ENCODE measurements around the gene FOXF2.

FOXF2 gene

DNA sequence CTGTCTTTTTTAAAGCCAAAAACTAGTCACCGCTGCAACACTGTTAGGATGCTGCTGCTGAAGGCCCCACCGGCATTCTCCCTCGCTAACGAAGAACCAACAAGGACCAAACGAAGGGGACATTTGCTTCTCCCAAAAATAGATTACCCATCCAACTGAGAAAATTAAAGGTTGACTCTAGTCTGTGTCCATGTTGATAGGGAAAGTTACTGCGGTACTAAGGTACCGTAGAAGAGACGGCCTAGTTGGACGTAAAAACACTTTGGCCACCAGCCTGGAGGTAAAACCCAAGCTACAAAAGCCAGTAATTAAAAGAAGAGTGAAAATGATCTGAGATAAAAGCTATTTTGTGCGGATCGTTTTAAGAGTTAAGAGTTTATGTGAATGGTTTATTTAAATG is 11.8 kb upstream of the FOXF2 start:
- no peak overlapping the region for H3K9ac ChIP-seq (ENCODE audit: low read length in 5 of 5)
- peaks cover 41 to 71% (median 59%) of the 10 kb centered on the region in 5 donors for H3K27me3 ChIP-seq (ENCODE audit: control insufficient read depth in 5 of 5, insufficient read depth in 4 of 5, low read length in 5 of 5)
- no peak overlapping the region for H3K27ac ChIP-seq (ENCODE audit: low read depth, low read length)
- peaks cover 0 to 32% (median 24%) of the 10 kb centered on the region in 5 donors for H3K4me1 ChIP-seq (ENCODE audit: control insufficient read depth in 5 of 5, insufficient read depth in 5 of 5, low read length in 5 of 5)
- H3K9me3 ChIP-seq (ENCODE audit: control insufficient read depth in 5 of 5, low read length in 5 of 5) = peaks cover 0 to 5% (median 0%) of the 10 kb centered on the region in 5 donors
- H3K36me3 ChIP-seq (ENCODE audit: control insufficient read depth in 5 of 5, insufficient read depth in 5 of 5, low read length in 5 of 5) = no peaks in the 10 kb centered on the region
- no peak overlapping the region for H3K4me3 ChIP-seq (ENCODE audit: low read depth in 1 of 5, low read length in 5 of 5)

GRCh38 chr6:1378065-1379016 is 11.0 kb upstream of the FOXF2 start:
- Histone ChIP-seq H3K4me3 (ENCODE audit: low read depth in 1 of 5, low read length in 5 of 5) (peak overlapping the region in 1 of 5 donors; percentile 22), H3K36me3 (ENCODE audit: control insufficient read depth in 5 of 5, insufficient read depth in 5 of 5, low read length in 5 of 5) (no peaks in the 10 kb centered on the region), H3K27ac (ENCODE audit: low read depth, low read length) (no peak overlapping the region), H3K9ac (ENCODE audit: low read length in 5 of 5) (no peak overlapping the region), H3K4me1 (ENCODE audit: control insufficient read depth in 5 of 5, insufficient read depth in 5 of 5, low read length in 5 of 5) (peaks cover 0 to 32% (median 24%) of the 10 kb centered on the region in 5 donors), H3K27me3 (ENCODE audit: control insufficient read depth in 5 of 5, insufficient read depth in 4 of 5, low read length in 5 of 5) (peaks cover 49 to 79% (median 67%) of the 10 kb centered on the region in 5 donors), H3K9me3 (ENCODE audit: control insufficient read depth in 5 of 5, low read length in 5 of 5) (no peaks in the 10 kb centered on the region)

DNA sequence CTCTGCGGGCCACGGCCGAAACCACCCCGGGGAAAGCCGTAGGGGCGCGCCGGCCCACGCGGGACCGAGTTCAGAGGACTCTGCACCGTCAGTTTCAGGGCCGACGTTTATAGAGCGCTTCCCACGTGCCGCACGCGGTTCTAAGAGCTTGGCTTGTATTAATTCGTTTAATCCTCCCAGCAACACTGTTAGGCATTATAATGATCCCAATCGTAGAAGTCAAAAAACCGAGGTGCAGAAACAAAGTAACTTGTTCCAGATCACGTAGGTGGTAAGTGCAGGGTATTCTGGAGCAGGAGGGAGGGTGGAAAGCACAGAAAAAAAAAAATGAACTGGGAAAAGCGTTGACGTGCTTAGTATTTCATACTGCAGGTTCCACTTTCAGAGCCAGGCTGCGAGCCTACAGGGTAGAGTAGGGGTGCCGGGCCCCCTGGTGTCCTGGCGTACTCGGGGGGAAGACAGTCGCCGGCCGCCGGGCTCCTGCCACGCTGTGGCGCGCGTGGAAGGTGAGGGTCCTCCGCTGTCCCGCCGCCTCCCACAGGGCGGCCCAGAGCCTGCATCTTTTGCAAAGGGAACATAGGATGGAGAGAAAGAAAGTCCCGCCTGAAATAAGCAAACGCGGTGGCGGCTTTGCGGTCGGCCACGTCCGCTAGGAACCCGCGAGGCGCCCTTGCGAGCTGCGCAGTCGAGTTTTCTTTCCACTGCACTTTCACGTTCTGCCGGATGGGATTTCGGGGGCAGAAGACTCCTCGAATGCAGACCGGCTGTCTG is 10.2 kb upstream of the FOXF2 start:
- Histone ChIP-seq H3K27ac (ENCODE audit: low read depth, low read length) (no peak overlapping the region), H3K4me3 (ENCODE audit: low read depth in 1 of 5, low read length in 5 of 5) (no peak overlapping the region), H3K36me3 (ENCODE audit: control insufficient read depth in 5 of 5, insufficient read depth in 5 of 5, low read length in 5 of 5) (no peaks in the 10 kb centered on the region), H3K9me3 (ENCODE audit: control insufficient read depth in 5 of 5, low read length in 5 of 5) (no peaks in the 10 kb centered on the region), H3K27me3 (ENCODE audit: control insufficient read depth in 5 of 5, insufficient read depth in 4 of 5, low read length in 5 of 5) (peaks cover 51 to 80% (median 67%) of the 10 kb centered on the region in 5 donors), H3K4me1 (ENCODE audit: control insufficient read depth in 5 of 5, insufficient read depth in 5 of 5, low read length in 5 of 5) (peaks cover 0 to 32% (median 24%) of the 10 kb centered on the region in 5 donors), H3K9ac (ENCODE audit: low read length in 5 of 5) (no peak overlapping the region)

- H3K27me3 ChIP-seq (ENCODE audit: control insufficient read depth in 5 of 5, insufficient read depth in 4 of 5, low read length in 5 of 5) = peaks cover 54 to 81% (median 69%) of the 10 kb centered on the region in 5 donors
- H3K27ac ChIP-seq (ENCODE audit: low read depth, low read length) = no peak overlapping the region
- H3K9ac ChIP-seq (ENCODE audit: low read length in 5 of 5) = no peak overlapping the region
- H3K9me3 ChIP-seq (ENCODE audit: control insufficient read depth in 5 of 5, low read length in 5 of 5) = no peaks in the 10 kb centered on the region
- no peaks in the 10 kb centered on the region for H3K36me3 ChIP-seq (ENCODE audit: control insufficient read depth in 5 of 5, insufficient read depth in 5 of 5, low read length in 5 of 5)
- no peak overlapping the region for H3K4me3 ChIP-seq (ENCODE audit: low read depth in 1 of 5, low read length in 5 of 5)
- H3K4me1 ChIP-seq (ENCODE audit: control insufficient read depth in 5 of 5, insufficient read depth in 5 of 5, low read length in 5 of 5) = peaks cover 0 to 32% (median 24%) of the 10 kb centered on the region in 5 donors
Observed at GRCh38 chr6:1379788-1380147, 9.6 kb upstream of the FOXF2 start.

DNA sequence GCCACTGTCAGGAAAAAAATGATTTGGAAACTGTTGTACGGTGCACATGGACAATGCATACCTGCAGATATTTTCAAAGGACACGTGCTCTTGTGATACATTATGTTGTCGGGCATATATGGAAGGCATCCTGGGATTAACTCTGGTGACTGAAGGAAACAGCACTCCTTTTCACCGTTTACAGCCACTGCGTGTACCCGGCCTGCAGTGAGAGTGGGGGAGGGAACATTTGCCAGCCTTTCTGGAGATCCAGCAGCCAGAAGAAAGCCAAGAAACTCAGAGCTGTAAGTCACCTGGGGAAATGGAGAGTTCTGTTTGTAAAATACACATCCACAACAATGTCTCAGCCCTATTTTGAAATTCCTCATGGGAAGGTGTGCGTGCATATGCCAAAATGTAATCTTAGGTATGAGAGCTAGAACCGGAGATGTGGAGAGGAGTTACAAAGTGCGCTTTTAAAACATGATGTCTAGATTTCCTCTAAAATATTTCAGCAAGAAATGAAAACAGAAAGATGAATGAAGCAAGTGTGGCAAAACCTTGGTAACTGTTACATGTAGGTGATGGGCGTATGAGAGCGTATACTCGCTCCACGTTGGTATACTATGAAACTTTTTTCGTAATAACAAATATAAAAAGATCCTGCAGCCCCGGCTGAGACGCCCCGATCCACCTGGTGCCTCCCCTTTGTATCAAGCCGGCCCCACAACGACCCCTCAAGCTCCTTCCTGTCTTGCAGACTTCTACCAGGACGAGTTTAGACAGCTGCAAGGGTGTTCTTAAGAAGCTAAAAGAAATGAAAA is 8.6 kb upstream of the FOXF2 start:
- Histone ChIP-seq H3K9ac (ENCODE audit: low read length in 5 of 5) (no peak overlapping the region), H3K4me3 (ENCODE audit: low read depth in 1 of 5, low read length in 5 of 5) (no peak overlapping the region), H3K36me3 (ENCODE audit: control insufficient read depth in 5 of 5, insufficient read depth in 5 of 5, low read length in 5 of 5) (no peaks in the 10 kb centered on the region), H3K27ac (ENCODE audit: low read depth, low read length) (no peak overlapping the region), H3K4me1 (ENCODE audit: control insufficient read depth in 5 of 5, insufficient read depth in 5 of 5, low read length in 5 of 5) (peaks cover 0 to 32% (median 24%) of the 10 kb centered on the region in 5 donors), H3K27me3 (ENCODE audit: control insufficient read depth in 5 of 5, insufficient read depth in 4 of 5, low read length in 5 of 5) (peaks cover 59 to 85% (median 74%) of the 10 kb centered on the region in 5 donors), H3K9me3 (ENCODE audit: control insufficient read depth in 5 of 5, low read length in 5 of 5) (no peaks in the 10 kb centered on the region)

DNA sequence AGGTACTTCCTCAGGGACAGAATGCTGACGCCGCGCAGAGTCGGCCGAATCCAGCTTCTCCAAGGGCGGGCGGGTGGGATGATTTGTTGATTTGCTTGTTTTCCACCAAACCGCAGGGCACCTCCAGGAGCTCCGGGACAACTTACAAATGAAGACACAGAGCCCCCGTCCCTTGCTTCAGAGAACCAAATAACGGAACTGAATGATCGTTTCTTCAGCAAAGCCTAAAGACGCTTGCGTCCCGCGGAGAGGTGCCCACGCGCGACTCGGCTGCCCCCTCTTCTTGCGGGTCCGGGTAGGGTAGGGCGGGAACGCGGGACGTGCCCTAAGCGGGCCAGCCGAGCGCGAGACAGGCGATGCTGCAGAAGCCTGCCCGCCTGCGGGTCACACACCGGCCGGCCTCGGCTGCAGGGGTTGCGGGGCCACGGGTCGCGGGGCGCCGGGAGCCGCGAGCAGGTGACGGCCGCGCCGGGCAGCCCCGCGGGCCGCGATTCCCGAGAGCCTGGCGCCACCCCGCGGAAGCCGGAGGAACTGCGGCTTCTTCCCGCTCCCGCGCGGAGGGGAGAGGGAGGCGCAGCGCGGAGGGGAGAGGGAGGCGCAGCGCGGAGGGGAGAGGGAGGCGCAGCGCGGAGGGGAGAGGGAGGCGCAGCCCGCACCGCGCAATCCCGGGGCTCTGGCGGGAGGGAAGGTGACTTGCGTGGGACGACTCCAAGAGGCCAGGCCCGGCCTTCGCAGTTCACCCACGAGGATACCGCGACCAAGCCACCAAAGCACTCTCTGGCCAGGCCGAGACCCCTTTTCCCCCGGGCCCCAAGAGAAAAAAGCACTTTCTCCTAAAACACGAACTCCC is 7.7 kb upstream of the FOXF2 start:
- Histone ChIP-seq H3K27me3 (ENCODE audit: control insufficient read depth in 5 of 5, insufficient read depth in 4 of 5, low read length in 5 of 5) (peaks cover 66 to 89% (median 73%) of the 10 kb centered on the region in 5 donors), H3K27ac (ENCODE audit: low read depth, low read length) (no peak overlapping the region), H3K9me3 (ENCODE audit: control insufficient read depth in 5 of 5, low read length in 5 of 5) (no peaks in the 10 kb centered on the region), H3K9ac (ENCODE audit: low read length in 5 of 5) (no peak overlapping the region), H3K4me3 (ENCODE audit: low read depth in 1 of 5, low read length in 5 of 5) (peak overlapping the region in 3 of 5 donors; percentile 11 to 59 (median 55)), H3K4me1 (ENCODE audit: control insufficient read depth in 5 of 5, insufficient read depth in 5 of 5, low read length in 5 of 5) (peaks cover 0 to 32% (median 24%) of the 10 kb centered on the region in 5 donors), H3K36me3 (ENCODE audit: control insufficient read depth in 5 of 5, insufficient read depth in 5 of 5, low read length in 5 of 5) (no peaks in the 10 kb centered on the region)

- no peak overlapping the region for H3K27ac ChIP-seq (ENCODE audit: low read depth, low read length)
- H3K4me1 ChIP-seq (ENCODE audit: control insufficient read depth in 5 of 5, insufficient read depth in 5 of 5, low read length in 5 of 5) = peaks cover 0 to 32% (median 24%) of the 10 kb centered on the region in 5 donors
- H3K9ac ChIP-seq (ENCODE audit: low read length in 5 of 5) = no peak overlapping the region
- no peaks in the 10 kb centered on the region for H3K9me3 ChIP-seq (ENCODE audit: control insufficient read depth in 5 of 5, low read length in 5 of 5)
- peak overlapping the region in 1 of 5 donors; percentile 59 for H3K4me3 ChIP-seq (ENCODE audit: low read depth in 1 of 5, low read length in 5 of 5)
- no peaks in the 10 kb centered on the region for H3K36me3 ChIP-seq (ENCODE audit: control insufficient read depth in 5 of 5, insufficient read depth in 5 of 5, low read length in 5 of 5)
- H3K27me3 ChIP-seq (ENCODE audit: control insufficient read depth in 5 of 5, insufficient read depth in 4 of 5, low read length in 5 of 5) = peaks cover 64 to 90% (median 74%) of the 10 kb centered on the region in 5 donors
Observed at GRCh38 chr6:1382331-1382882, 7.0 kb upstream of the FOXF2 start.

GRCh38 chr6:1382883-1383728 is 6.3 kb upstream of the FOXF2 start:
- Histone ChIP-seq H3K27ac (ENCODE audit: low read depth, low read length) (no peak overlapping the region), H3K9ac (ENCODE audit: low read length in 5 of 5) (no peak overlapping the region), H3K9me3 (ENCODE audit: control insufficient read depth in 5 of 5, low read length in 5 of 5) (no peaks in the 10 kb centered on the region), H3K27me3 (ENCODE audit: control insufficient read depth in 5 of 5, insufficient read depth in 4 of 5, low read length in 5 of 5) (peaks cover 57 to 89% (median 67%) of the 10 kb centered on the region in 5 donors), H3K4me3 (ENCODE audit: low read depth in 1 of 5, low read length in 5 of 5) (no peak overlapping the region), H3K4me1 (ENCODE audit: control insufficient read depth in 5 of 5, insufficient read depth in 5 of 5, low read length in 5 of 5) (peaks cover 0 to 28% (median 21%) of the 10 kb centered on the region in 5 donors), H3K36me3 (ENCODE audit: control insufficient read depth in 5 of 5, insufficient read depth in 5 of 5, low read length in 5 of 5) (no peaks in the 10 kb centered on the region)
